Body of pancreas (tissue), 4 donors: ENCODE measurements around the gene ATP11A.

ENCODE experiments used
- POLR2A ChIP-seq, 3 donors: fragments of 450-650 bp; IDR thresholded peaks; one replicate each; pipeline ENCODE4 v1.6.1; 2016; ENCODE audit warnings: antibody characterized with exemption in 3 of 3, mild to moderate bottlenecking in 2 of 3
- TF ChIP-seq, protein P1 (sequence below), 7 experiments: fragments of 450-650 bp in 4 of 7; fragments of 200-600 bp in 3 of 7; sonication (generic) in 3 of 7; IDR thresholded peaks; one replicate each; pipeline ENCODE4 v1.5.1; 2016 to 2019; ENCODE audit warnings: antibody characterized with exemption in 7 of 7

GRCh38 chr13:112648101-112648500 is 41.7 kb upstream of the ATP11A start:
- TF ChIP-seq, protein P1, sequence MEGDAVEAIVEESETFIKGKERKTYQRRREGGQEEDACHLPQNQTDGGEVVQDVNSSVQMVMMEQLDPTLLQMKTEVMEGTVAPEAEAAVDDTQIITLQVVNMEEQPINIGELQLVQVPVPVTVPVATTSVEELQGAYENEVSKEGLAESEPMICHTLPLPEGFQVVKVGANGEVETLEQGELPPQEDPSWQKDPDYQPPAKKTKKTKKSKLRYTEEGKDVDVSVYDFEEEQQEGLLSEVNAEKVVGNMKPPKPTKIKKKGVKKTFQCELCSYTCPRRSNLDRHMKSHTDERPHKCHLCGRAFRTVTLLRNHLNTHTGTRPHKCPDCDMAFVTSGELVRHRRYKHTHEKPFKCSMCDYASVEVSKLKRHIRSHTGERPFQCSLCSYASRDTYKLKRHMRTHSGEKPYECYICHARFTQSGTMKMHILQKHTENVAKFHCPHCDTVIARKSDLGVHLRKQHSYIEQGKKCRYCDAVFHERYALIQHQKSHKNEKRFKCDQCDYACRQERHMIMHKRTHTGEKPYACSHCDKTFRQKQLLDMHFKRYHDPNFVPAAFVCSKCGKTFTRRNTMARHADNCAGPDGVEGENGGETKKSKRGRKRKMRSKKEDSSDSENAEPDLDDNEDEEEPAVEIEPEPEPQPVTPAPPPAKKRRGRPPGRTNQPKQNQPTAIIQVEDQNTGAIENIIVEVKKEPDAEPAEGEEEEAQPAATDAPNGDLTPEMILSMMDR (IDR thresholded peaks at IDR 0.05), result no peak
- no peak for TF ChIP-seq POLR2A (IDR thresholded peaks at IDR 0.05)
